Ramos (cell line): ENCODE data around the gene RASGRF2.

Source experiments
- in situ Hi-C: fragments of 300-500 bp; cut with MboI; formaldehyde crosslinking; loops from one replicate; pipeline ENCODE4 v1.14.3; 2022; ENCODE audit warnings: low sequenced_read_pairs; ENCODE audit not compliant: unreplicated experiment

Gene RASGRF2

DNA sequence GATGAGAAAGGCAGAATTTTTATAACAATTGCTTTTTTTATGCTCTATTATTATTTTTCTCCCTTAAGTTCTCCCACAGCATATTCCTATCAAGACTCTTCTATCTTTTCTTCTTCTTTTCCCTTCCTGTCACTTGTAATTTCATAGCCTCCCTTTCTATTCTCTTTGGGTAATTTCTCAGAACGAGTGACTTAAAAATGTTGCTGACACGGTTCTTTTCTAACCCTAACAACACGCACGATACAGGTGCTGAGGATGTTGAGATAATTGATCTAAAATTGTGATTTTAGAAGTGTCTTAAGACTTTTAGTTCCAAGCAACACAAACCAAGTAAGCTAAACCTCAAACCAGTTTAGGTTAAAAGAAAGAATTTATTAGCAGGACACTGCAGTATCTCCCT, 105.9 kb downstream of the RASGRF2 start:
- in situ Hi-C loops: no loop called here

DNA sequence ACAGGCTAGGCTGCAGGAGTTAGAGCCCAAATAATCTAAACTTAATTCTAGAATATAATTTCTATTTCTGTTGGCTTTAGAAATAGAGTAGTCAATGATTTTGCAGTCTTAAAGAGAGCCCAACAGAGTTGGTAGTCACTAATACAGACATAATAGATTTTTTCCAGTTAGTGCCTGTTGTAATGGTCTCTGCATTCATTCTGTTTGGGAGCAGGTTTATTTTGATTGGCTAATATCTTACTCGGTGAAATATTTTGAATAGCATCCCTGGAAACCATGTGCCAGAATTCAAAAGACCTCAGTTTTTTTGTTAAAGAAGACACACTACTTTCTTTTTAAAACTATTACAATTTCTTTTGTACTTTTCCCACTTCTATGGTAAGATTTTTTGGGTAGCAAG, 107.2 kb downstream of the RASGRF2 start:
- in situ Hi-C loops: no loop called here

DNA sequence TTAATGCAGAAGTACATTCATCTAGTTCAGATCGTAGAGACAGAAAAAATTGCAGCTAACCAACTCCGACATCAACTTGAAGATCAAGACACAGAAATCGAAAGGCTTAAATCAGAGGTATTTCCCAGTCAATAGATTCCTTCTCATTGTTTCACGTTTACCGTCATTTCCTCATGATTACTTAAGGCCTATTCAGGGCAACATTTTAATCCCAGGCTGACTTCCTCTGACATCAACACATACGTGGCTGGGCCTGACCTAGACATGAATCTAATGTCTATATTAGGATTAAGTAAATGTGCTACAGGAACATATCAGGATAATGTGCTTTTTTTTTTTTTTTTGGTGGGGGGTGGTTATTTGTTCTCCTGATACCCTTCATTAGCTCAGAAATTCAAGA, 107.9 kb downstream of the RASGRF2 start:
- in situ Hi-C loops: no loop called here

DNA sequence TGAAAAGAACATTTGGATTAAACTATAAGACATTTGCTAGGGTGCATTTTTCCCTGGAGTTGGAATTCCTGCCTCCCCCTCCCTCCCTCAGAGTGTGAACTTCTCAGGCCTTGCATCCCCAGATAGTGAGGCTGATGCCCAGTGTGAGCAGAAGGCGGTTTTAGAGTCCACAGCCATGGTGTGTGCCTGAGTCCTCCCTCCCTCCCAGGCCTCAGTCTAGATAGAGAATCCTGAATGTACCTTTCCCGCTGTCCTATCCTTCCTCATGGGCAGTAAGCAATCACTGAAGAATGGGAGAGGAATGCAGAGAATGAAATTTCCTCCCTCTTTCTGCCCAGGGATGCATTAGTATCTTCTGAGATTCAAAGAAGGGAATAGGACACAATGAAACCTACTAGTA, 108.5 kb downstream of the RASGRF2 start:
- in situ Hi-C loops: no loop called here

DNA sequence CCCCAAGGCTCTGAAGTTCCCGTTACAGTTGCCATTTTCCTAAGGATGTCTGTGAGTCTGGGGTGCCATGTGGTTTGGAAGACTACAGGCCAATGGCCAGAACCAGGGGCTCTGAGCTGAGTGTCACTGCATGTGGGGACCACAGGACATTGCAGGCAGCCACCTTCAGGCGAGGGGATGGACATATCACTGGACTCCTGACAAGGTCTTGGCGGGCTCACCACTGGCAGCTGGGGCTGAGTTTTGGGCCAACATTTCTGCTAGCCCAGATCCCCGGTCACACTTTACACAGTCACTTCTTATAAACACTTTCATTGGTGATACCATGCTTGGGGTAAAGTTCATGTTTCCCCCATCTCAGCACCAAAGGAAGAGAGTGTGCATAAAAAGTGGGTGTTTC, 109.8 kb downstream of the RASGRF2 start:
- in situ Hi-C loops: no loop called here

DNA sequence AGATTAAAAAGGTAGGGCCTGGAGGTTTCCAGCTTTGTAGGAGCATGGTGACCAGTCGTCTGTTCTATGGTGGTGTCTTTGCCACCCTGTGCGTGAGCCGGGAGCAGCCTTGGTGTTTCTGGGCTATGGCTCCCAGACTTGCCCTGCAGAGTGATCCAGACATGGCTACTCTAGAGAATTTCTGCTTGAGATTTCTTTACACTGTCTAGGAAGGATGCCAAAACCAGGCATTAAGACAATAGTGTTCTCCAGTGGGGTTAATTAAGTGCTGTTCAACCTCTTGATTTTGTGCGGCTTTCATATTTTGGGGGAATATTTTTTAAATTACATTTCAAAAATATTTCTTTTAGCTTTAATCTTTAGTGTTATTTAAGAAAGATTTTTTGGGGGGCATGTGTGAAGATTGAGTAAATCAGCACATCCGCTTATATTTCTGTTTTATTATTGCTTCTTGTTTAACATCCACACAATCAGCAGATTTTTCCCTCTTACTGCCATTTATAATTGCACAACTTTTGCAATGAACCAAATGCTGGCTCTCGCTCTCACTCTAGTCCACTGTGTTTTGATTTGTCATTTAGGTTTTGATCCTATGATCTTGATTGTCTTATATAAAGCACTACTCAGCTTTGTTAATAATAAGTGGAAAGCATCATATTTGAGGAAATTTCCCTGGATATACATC, 110.5 kb downstream of the RASGRF2 start:
- in situ Hi-C loops: no loop called here

GRCh38 chr5:81075041-81075440, 114.9 kb downstream of the RASGRF2 start:
- in situ Hi-C loops: no loop called here

GRCh38 chr5:81077105-81077504, 116.9 kb downstream of the RASGRF2 start:
- in situ Hi-C loops: no loop called here

DNA sequence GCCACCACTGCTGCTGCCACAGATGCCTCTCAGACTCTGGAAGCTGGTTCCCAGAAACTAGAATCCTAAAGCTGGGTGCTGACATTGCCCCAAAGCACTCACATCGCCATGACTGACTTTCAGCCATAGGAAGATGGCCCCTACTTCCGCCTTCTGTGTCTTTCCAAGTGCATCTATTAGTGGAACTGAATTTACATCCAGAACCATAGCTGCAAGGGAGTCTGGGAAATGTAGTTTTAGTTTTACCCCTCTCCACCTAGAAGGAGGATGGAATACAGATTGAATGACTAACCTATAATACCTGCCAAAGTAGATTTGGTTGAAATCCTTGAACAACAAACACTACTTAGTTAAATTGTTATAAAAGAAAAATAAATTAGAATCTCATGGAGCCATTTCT, 118.8 kb downstream of the RASGRF2 start:
- in situ Hi-C loops: no loop called here

DNA sequence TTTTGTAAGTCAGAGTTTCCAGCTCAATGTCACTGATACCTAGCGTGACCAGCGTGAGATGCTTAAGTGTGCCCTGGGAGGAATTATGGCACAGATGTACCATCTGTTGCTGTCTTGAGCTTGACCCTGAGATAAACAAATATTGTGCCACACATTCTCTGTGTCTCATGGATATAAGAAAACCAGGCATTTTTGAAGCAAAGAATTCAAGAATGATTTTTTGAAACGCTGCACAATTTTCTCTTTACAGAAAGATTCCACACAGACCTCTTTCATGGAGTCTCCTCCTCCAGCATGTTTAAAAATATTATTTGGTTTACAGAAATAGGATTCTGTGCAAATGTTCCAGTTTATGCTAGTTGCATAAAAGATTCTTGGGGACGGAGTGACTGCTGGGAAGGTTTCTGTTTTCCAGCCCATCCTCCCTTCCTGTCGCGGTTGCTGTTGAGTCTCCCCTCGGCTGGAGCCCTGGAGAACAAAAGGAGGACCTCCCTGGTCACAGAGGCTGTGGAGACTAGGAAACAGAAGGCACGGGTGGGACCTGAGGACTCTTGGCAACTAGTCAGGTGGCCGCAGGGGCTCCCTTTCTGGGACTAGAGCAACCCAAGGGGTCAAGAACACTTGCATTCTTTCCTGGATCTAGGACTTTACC, 120.8 kb downstream of the RASGRF2 start:
- in situ Hi-C loops: no loop called here

- in situ Hi-C loops: no loop called here
Observed at GRCh38 chr5:81081461-81081835, 121.3 kb downstream of the RASGRF2 start.

- in situ Hi-C loops: no loop called here
Observed at GRCh38 chr5:81086881-81087281, 126.7 kb downstream of the RASGRF2 start.

GRCh38 chr5:81091199-81091598, 131.0 kb downstream of the RASGRF2 start:
- in situ Hi-C loops: no loop called here

- in situ Hi-C loops: no loop called here
Observed at GRCh38 chr5:81093536-81094196, 133.5 kb downstream of the RASGRF2 start.

GRCh38 chr5:81095835-81096234, 135.7 kb downstream of the RASGRF2 start:
- in situ Hi-C loops: no loop called here

- in situ Hi-C loops: no loop called here
Observed at GRCh38 chr5:81097713-81098112, 137.6 kb downstream of the RASGRF2 start.

DNA sequence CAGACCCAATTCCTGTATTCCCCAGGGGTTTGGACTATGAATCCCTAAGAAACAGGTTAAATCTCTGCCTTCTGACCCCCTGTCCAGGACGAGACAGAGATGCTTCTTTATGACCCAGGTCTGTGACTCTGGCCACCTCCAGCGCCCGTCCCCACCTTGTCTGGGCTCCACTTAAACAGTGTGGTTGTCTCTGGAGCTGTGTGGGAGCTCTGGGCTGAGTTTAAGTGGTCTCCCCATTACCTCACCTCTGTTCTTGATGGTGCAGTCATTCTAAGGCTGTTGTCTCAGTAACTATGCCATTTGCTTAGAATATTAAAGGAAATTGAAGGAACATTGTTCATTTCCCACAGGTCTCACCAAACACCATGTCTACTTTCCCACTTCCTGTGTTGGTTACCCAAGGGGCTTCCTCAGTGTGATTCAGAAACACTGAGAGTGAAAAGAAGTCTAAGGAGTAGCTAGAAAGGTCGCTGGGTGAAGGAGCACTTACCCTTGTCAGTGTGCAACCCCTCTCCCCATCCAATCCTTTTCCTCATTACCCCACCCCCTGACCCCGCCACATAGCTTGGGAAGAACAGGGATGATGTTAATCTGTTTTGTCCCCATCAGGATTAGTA, 145.2 kb downstream of the RASGRF2 start:
- in situ Hi-C loops: no loop called here

GRCh38 chr5:81115261-81115660, 155.1 kb downstream of the RASGRF2 start:
- in situ Hi-C loops: no loop called here

DNA sequence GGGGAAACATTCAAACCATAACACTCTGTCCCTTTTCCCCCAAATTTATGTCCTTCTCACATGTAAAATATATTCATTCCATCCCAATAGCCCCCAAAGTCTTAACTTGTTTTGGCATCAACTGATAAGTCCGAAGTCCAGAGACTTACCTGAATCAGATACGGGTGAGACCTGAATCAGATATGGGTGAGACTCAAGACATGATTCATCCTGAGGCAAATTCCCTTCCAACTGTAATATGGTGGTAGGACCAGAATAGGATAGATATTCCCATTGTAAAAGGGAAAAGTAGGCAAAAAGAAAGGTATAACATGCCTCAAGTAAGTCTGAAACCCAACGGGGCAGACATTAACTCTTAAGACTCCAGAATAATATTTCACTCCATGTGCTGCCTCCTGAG, 157.4 kb downstream of the RASGRF2 start:
- in situ Hi-C loops: no loop called here

DNA sequence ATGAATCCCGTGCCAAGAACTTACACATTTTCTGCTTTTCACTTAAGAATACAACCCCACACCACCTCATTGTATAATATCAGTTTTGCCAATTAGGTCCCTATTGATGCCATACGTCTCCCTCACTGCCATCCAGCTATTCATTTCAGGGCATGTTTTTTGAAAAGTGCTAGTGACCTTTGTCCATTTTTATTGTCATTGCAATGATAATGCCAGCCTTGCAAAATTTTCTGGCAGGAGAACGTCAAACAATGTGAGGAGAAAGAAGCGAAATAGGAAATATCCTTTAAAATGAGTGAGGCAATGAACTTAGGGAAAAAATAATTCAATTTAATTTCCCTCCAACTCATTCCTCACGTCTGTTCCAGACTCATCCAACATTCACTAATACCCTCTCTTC, 161.1 kb downstream of the RASGRF2 start:
- in situ Hi-C loops: no loop called here
